ENCODE measurements around the gene SERPINA1. TPM values are rescaled to one million over a fixed set of nuclear protein-coding genes. Genes with fewer than 3 reads are reported as not detected.

SERPINA1 gene
- total RNA-seq, 3 donors from 2014 or later (not counting 1 experiment from before 2014, with no cell fraction given): 12.7 to 65.3 (median 48.3) TPM

DNA sequence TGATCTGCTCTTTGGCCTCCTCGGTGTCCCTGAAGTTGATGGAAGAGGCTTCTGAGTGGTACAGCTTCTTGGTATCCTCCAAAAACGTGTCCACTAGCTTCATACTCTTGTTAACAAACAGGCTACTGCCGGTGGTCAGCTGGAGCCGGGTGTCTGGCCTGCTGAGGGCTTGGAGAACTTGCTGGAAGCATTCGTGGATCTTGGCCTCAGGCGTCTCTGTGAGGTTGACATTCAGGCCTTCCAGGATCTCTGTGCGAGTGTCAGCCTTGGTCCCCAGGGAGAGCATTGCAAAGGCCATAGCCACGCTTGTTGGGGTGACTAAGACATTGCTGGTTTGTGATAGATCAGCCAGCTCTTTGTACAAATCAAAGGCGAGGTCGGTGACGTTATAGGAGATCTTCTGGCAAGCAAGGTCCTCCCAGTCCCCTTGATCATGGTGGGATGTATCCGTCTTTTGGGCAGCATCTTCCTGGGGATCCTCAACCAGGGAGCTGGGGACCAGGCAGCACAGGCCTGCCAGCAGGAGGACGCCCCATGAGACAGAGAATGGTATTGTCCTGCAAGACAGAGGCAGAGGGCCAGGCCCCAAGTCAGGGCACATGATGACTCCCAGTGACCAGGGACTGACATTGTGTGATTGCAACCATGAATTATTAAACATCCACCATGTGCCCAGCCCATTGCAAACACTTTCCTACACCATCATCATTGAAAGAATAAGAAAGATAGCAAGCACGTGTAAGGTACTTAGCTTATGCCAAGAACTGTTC, 22.1 kb downstream of the SERPINA1 start, which contains the start of gene SERPINA2:
TSS of gene SERPINA2 (minus strand) at position 553 of the 770 bp plus-strand sequence.
- Mint-ChIP-seq H3K36me3 (no peaks in the 10 kb centered on the region), H3K4me3 (no peak within 1 kb of the TSS), H3K27ac (no peak within 1 kb of the TSS), H3K4me1 (no peaks in the 10 kb centered on the region), H3K9me3 (no peaks in the 10 kb centered on the region), H3K27me3 (ENCODE audit: low read depth in 2 of 2) (peaks cover 0 to 4% of the 10 kb centered on the region in 2 donors)
- Histone ChIP-seq H3K27ac (ENCODE audit: low read length) (no peak within 1 kb of the TSS), H3K9me3 (ENCODE audit: control insufficient read depth, insufficient read depth, low read length) (no peaks in the 10 kb centered on the region), H3K4me1 (ENCODE audit: control insufficient read depth, insufficient read depth, low read length) (no peaks in the 10 kb centered on the region), H3K36me3 (ENCODE audit: control insufficient read depth, insufficient read depth, low read length) (no peaks in the 10 kb centered on the region), H3K4me3 (ENCODE audit: low read length) (no peak within 1 kb of the TSS), H3K27me3 (ENCODE audit: control insufficient read depth, insufficient read depth, low read length) (no peaks in the 10 kb centered on the region)
- intact Hi-C loops (cut with micrococcal nuclease): no loop called here
- DNase-seq: no peak
- TF ChIP-seq, protein P1, sequence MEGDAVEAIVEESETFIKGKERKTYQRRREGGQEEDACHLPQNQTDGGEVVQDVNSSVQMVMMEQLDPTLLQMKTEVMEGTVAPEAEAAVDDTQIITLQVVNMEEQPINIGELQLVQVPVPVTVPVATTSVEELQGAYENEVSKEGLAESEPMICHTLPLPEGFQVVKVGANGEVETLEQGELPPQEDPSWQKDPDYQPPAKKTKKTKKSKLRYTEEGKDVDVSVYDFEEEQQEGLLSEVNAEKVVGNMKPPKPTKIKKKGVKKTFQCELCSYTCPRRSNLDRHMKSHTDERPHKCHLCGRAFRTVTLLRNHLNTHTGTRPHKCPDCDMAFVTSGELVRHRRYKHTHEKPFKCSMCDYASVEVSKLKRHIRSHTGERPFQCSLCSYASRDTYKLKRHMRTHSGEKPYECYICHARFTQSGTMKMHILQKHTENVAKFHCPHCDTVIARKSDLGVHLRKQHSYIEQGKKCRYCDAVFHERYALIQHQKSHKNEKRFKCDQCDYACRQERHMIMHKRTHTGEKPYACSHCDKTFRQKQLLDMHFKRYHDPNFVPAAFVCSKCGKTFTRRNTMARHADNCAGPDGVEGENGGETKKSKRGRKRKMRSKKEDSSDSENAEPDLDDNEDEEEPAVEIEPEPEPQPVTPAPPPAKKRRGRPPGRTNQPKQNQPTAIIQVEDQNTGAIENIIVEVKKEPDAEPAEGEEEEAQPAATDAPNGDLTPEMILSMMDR (IDR thresholded peaks at IDR 0.05): no peak
- 80% methylated on average over 14 of the region's 14 CpGs for WGBS (ENCODE audit: insufficient coverage)
- no peak for ATAC-seq

DNA sequence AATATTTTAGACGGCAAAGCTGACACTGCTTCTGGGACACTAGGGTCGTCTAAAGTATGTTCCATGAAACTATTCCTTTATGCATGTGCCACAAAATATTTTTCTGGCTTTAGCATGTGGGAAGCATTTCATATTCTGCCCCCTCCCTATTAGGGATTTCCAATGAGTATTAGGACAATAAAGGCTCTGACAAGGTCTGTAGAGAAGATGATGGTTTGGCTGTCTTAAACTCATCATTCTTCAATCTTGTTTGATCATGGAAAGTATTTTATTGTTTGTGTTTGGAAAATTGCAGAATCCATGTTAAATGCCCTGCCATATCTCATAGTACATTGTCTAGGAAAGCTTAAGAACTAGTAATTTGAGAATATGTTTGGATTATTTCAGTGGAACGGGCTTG, 22.8 kb downstream of the SERPINA1 start:
- no peak overlapping the region for H3K27ac Mint-ChIP-seq
- no peaks in the 10 kb centered on the region for H3K4me1 ChIP-seq (ENCODE audit: control insufficient read depth, insufficient read depth, low read length)
- peaks cover 0 to 4% of the 10 kb centered on the region in 2 donors for H3K27me3 Mint-ChIP-seq (ENCODE audit: low read depth in 2 of 2)
- H3K9me3 Mint-ChIP-seq: no peaks in the 10 kb centered on the region
- no peak overlapping the region for H3K4me3 Mint-ChIP-seq
- no peak overlapping the region for H3K4me3 ChIP-seq (ENCODE audit: low read length)
- WGBS (ENCODE audit: insufficient coverage): 79% methylated on average over 3 of the region's 3 CpGs
- TF ChIP-seq, protein P1 (IDR thresholded peaks at IDR 0.05): no peak
- H3K4me1 Mint-ChIP-seq: no peaks in the 10 kb centered on the region
- no peak overlapping the region for H3K27ac ChIP-seq (ENCODE audit: low read length)
- no peaks in the 10 kb centered on the region for H3K9me3 ChIP-seq (ENCODE audit: control insufficient read depth, insufficient read depth, low read length)
- no peaks in the 10 kb centered on the region for H3K27me3 ChIP-seq (ENCODE audit: control insufficient read depth, insufficient read depth, low read length)
- H3K36me3 Mint-ChIP-seq: no peaks in the 10 kb centered on the region
- no peak for ATAC-seq
- DNase-seq: no peak
- no peaks in the 10 kb centered on the region for H3K36me3 ChIP-seq (ENCODE audit: control insufficient read depth, insufficient read depth, low read length)
- intact Hi-C loops (cut with micrococcal nuclease): no loop called here

DNA sequence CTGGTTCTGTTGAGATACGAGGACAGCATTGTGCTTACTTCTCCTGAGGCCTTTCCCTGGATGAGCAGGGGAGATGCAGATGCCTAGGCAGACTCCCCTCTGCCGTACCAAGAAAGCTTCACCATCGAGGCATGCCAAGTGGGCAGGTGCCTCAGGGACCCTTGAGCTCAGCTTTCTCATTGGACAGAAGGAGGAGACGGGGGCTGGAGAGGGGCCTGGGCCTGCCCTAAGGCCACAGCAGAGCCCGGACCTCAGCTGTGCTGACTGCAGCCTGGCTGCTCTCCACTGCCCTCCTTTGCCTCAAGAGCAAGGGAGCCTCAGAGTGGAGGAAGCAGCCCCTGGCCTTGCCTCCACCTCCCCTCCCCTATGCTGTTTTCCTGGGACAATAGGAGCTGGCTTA, 23.4 kb downstream of the SERPINA1 start:
- WGBS (ENCODE audit: insufficient coverage): 67% methylated on average over 5 of the region's 5 CpGs
- intact Hi-C loops (cut with micrococcal nuclease): no loop called here
- no peak overlapping the region for H3K27ac ChIP-seq (ENCODE audit: low read length)

More for the DNA sequence above, 23.4 kb downstream of the SERPINA1 start:
- H3K27me3 Mint-ChIP-seq (ENCODE audit: low read depth in 2 of 2): peaks cover under 1 to 6% of the 10 kb centered on the region in 2 donors
- TF ChIP-seq, protein P1 (IDR thresholded peaks at IDR 0.05): no peak
- Histone ChIP-seq H3K4me3 (ENCODE audit: low read length) (no peak overlapping the region), H3K36me3 (ENCODE audit: control insufficient read depth, insufficient read depth, low read length) (no peaks in the 10 kb centered on the region), H3K9me3 (ENCODE audit: control insufficient read depth, insufficient read depth, low read length) (no peaks in the 10 kb centered on the region), H3K27me3 (ENCODE audit: control insufficient read depth, insufficient read depth, low read length) (no peaks in the 10 kb centered on the region), H3K4me1 (ENCODE audit: control insufficient read depth, insufficient read depth, low read length) (no peaks in the 10 kb centered on the region)
- H3K9me3 Mint-ChIP-seq: no peaks in the 10 kb centered on the region
- H3K4me3 Mint-ChIP-seq: no peak overlapping the region
- no peak for ATAC-seq
- no peak overlapping the region for H3K27ac Mint-ChIP-seq
- H3K36me3 Mint-ChIP-seq: no peaks in the 10 kb centered on the region
- DNase-seq: no peak
- H3K4me1 Mint-ChIP-seq: no peaks in the 10 kb centered on the region

Data from natural killer cell (primary cell).